ENCODE measurements around the gene ZFPM1. TPM values are rescaled to one million over a fixed set of nuclear protein-coding genes. Genes with fewer than 3 reads are reported as not detected.

ZFPM1 gene
- total RNA-seq, 2 donors from 2014 or later = 1.7 to 2.4 TPM

DNA sequence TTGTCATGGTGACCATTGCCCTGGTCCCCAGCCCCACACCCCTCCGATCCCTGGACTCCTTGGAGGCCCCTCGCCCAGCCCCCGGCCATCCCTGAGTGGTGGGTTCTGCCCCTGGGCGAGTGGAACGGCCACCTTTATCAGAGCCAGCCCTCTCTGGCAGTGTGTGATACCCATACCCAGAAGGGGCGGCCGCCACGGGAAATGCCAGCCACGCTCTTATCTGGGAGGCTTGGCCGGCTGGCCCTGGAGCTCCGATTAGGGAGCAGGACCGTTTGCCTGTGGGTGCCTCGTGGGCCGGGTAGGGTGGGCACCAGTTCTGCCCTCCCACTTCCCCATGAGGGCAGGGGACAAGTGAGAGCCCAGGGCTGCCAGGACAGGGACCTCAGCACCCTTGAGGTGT is 58.8 kb downstream of the ZFPM1 start:
- Histone ChIP-seq H3K36me3 (no peaks in the 10 kb centered on the region), H3K27me3 (no peaks in the 10 kb centered on the region), H3K9me3 (no peaks in the 10 kb centered on the region), H3K4me1 (no peaks in the 10 kb centered on the region), H3K27ac (no peak overlapping the region), H3K4me3 (no peak overlapping the region)
- TF ChIP-seq, protein P1, sequence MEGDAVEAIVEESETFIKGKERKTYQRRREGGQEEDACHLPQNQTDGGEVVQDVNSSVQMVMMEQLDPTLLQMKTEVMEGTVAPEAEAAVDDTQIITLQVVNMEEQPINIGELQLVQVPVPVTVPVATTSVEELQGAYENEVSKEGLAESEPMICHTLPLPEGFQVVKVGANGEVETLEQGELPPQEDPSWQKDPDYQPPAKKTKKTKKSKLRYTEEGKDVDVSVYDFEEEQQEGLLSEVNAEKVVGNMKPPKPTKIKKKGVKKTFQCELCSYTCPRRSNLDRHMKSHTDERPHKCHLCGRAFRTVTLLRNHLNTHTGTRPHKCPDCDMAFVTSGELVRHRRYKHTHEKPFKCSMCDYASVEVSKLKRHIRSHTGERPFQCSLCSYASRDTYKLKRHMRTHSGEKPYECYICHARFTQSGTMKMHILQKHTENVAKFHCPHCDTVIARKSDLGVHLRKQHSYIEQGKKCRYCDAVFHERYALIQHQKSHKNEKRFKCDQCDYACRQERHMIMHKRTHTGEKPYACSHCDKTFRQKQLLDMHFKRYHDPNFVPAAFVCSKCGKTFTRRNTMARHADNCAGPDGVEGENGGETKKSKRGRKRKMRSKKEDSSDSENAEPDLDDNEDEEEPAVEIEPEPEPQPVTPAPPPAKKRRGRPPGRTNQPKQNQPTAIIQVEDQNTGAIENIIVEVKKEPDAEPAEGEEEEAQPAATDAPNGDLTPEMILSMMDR (IDR thresholded peaks at IDR 0.05) = no peak
- DNase-seq (ENCODE audit: low spot score) = no peak

DNA sequence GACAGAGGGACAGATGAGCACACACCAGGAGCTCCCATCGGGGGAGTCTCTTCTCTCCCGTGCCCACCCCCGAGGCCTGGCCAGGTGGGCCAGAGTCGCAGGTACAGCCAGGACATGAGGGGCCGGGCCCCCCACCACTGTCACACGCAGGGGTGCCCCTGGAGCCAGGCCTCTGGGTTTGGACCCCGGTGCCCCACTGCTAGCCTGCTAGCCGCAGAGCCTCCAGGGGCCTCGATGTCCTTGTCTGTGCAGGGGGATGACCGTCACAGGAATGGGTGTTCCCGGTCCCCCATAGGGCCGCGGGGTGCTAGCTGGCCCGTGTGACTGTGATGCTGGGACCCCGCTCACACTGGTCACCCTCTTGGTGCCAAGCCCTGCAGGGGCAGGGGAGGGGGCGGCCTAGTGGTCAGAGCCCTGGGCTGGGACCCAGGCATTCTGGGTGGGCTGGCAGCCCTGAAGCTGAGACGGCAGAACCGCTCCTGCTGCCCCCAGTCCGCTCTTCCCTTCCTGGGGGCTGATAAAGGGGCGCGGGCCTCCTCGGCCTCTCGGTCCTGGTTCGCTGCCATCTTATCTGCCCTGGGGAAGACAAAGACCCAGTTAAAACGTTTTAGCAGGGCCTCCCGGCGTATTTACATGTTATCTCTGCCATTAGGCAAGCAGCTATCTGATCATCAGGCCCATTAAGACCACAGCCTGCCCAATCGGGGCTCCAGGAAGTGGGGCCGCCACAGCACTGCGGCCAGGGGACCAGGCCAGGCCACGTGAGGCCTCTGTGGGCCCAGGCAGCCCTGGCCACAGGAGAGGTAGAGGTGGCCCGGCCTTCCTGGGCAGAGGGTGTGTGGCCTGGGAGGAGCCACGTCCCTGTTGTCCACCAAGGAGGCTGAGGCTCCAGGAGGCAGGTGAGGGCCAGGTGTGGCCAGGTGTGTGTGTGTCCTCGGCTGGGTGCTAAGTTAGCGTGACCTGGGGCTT is 59.9 kb downstream of the ZFPM1 start:
- Histone ChIP-seq H3K36me3 (no peaks in the 10 kb centered on the region), H3K4me3 (no peak overlapping the region), H3K4me1 (no peaks in the 10 kb centered on the region), H3K27me3 (no peaks in the 10 kb centered on the region), H3K9me3 (no peaks in the 10 kb centered on the region), H3K27ac (no peak overlapping the region)
- TF ChIP-seq, protein P1 (IDR thresholded peaks at IDR 0.05) = no peak
- no peak for DNase-seq (ENCODE audit: low spot score)

DNA sequence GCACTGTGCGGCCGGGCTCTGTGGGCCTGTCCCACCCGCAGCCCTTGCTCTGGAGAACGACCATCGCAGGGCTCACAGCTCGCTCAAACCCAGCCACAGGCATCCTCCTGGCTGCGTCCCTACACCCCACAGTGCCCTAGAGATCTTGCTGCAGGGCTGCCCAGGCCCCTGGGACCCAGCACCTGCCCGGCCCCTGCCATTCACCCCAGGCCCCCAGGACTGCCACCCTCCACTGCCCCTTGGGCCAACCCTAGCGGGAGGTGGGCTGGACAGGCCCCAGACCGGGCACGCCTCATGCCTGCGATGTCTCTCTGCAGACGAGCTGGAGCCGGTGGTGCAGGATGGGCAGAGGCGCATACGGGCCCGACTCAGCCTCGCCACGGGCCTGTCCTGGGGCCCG is 61.0 kb downstream of the ZFPM1 start:
- Histone ChIP-seq H3K4me1 (no peaks in the 10 kb centered on the region), H3K27me3 (no peaks in the 10 kb centered on the region)

DNA sequence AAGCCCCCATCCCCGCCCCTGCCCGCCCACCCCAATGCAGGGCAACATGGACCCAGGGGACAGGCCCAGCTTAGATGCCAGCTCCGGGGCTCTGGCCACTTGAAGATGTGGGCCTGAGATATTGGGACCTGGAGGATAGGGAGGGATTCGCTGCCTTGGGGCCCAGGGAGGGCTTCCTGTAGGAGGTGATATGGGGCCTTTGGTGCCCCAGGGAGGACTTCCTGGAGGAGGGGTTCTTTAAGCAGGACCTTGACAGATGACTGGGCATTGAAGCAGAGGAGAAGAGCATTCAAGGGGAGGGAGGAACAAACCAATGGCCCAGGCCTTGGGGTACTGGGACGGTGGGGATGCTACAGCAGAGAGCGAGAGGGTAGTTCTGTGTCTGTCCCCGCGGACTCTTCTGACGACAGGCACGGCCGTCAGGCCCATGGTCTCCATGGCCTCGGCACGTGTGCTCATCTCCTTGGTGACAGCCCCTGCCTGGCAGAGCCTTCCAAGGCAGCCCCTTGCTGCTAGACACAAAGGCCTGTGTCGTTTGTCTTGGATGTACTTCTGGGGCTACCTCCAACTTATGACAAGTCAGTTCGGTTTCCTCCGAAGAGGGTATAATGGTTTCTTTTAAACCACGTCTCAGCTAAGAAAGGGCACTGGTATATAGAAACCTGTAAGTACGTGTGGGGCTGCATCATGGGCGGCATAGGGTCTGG is 61.6 kb downstream of the ZFPM1 start:
- H3K27ac ChIP-seq = no peak overlapping the region
- H3K4me3 ChIP-seq = no peak overlapping the region
- no peaks in the 10 kb centered on the region for H3K9me3 ChIP-seq
- H3K36me3 ChIP-seq = no peaks in the 10 kb centered on the region
- TF ChIP-seq, protein P1 (IDR thresholded peaks at IDR 0.05) = no peak
- DNase-seq (ENCODE audit: low spot score) = no peak
- H3K4me1 ChIP-seq = no peaks in the 10 kb centered on the region
- no peaks in the 10 kb centered on the region for H3K27me3 ChIP-seq

More for the DNA sequence above, 61.0 kb downstream of the ZFPM1 start:
- TF ChIP-seq, protein P1 (IDR thresholded peaks at IDR 0.05) = no peak
- DNase-seq (ENCODE audit: low spot score) = no peak
- H3K4me3 ChIP-seq = no peak overlapping the region
- no peak overlapping the region for H3K27ac ChIP-seq
- no peaks in the 10 kb centered on the region for H3K36me3 ChIP-seq
- no peaks in the 10 kb centered on the region for H3K9me3 ChIP-seq

DNA sequence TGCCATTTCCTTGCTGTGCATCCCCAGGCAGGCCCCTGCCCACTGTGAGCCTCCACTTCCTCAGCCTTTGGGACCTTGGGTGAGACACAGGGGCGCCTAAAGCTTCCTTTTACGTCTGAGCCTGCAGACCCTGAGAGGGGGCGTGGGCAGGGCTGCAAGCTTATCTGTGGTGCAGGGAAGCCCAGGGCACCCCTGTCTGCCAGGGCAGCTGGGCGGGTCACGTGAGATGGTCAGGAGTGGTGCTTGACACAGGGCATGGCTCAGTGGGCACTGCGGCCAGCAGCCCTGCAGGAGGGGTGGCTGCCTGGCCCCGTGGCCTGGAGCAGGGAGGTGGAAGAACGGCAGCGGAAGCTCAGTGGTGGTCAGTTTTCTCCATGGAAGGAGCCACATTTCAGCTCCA is 62.3 kb downstream of the ZFPM1 start:
- Histone ChIP-seq H3K27ac (no peak overlapping the region), H3K27me3 (no peaks in the 10 kb centered on the region), H3K9me3 (no peaks in the 10 kb centered on the region), H3K4me1 (no peaks in the 10 kb centered on the region), H3K36me3 (no peaks in the 10 kb centered on the region), H3K4me3 (no peak overlapping the region)
- TF ChIP-seq, protein P1 (IDR thresholded peaks at IDR 0.05) = no peak
- DNase-seq (ENCODE audit: low spot score) = no peak
